AG04450 (cell line): ENCODE data around the gene ABLIM1. TPM values are rescaled to one million over a fixed set of nuclear protein-coding genes. Genes with fewer than 3 reads are reported as not detected.

Experiments
- CTCF ChIA-PET: fragments of 300-600, 350-600 bp; formaldehyde crosslinking; extraction: SDS; loops from one replicate; lab custom pipeline; 2022; ENCODE audit warnings: antibody characterized with exemption, inconsistent platforms; lab: Charles Lee
- POLR2A ChIA-PET: fragments of 350-600 bp; formaldehyde crosslinking; extraction: SDS; loops from one replicate; lab custom pipeline; 2021; ENCODE audit warnings: antibody characterized with exemption, inconsistent platforms; lab: Yijun Ruan, JAX
- DNase-seq: peaks from one replicate; pipeline ENCODE4 v3.0.0-alpha.2; 2011; ENCODE audit warnings: low read depth, low spot score
- H3K27ac ChIP-seq: one replicate; pipeline ENCODE4 v1.5.1; 2012; ENCODE audit warnings: low read depth, low read length, control low read depth
- H3K27me3 ChIP-seq: one replicate; pipeline ENCODE4 v1.6.0; 2012; ENCODE audit warnings: low read length; ENCODE audit not compliant: control insufficient read depth, insufficient read depth
- H3K4me3 ChIP-seq: 2 replicates; pipeline ENCODE4 v1.5.1; 2011; ENCODE audit warnings: mild to moderate bottlenecking, low read depth, low read length, control low read depth
- H3K9me3 ChIP-seq: 2 replicates; pipeline ENCODE4 v1.5.1; 2012; ENCODE audit warnings: low read length; ENCODE audit not compliant: control insufficient read depth, insufficient read depth
- polyA plus RNA-seq: library from polyadenylated mRNA; depleted of rRNA; stranded (reverse); fragments of >200 nt; gene quantifications from 2 replicates; pipeline ENCODE4 v1.2.3, GENCODE V29; 2011
- TF ChIP-seq, protein P1 (sequence below): IDR thresholded peaks from 2 replicates; pipeline ENCODE4 v1.5.1; 2011; ENCODE audit warnings: low read depth, low read length, control low read depth, inconsistent platforms

Gene ABLIM1
- polyA plus RNA-seq, 1 experiment: 6.4 TPM

DNA sequence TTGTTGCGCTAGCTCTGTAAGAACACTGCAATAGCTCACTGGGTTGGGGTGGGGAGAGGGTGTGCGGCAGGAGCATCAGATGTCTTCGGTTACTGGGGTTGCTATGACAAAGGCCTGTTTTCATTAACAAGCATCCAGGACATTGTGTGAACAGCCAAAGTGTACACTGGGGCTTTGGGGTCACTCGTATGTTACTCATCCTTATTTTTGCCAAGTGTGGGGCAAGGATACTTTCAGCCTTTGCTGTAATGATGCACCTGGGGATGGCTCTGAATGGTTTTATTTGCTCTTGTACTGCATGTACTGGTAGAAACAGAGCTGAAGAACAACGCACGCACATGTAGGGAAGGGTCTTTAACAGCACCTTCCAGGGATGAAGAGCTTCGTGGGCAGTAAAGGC lies 180.8 kb downstream of the ABLIM1 start:
- ChIA-PET POLR2A (no interaction called here), CTCF (interaction anchor here (0.5 kb wide), 1 partner anchor 196 kb away, joined by 3 read pairs; no protein-coding TSS in a partner anchor)
- H3K9me3 ChIP-seq: no peaks in the 10 kb centered on the region
- no peak overlapping the region for H3K27ac ChIP-seq
- H3K4me3 ChIP-seq: no peak overlapping the region
- H3K27me3 ChIP-seq: peaks cover 19% of the 10 kb centered on the region
- TF ChIP-seq, protein P1, sequence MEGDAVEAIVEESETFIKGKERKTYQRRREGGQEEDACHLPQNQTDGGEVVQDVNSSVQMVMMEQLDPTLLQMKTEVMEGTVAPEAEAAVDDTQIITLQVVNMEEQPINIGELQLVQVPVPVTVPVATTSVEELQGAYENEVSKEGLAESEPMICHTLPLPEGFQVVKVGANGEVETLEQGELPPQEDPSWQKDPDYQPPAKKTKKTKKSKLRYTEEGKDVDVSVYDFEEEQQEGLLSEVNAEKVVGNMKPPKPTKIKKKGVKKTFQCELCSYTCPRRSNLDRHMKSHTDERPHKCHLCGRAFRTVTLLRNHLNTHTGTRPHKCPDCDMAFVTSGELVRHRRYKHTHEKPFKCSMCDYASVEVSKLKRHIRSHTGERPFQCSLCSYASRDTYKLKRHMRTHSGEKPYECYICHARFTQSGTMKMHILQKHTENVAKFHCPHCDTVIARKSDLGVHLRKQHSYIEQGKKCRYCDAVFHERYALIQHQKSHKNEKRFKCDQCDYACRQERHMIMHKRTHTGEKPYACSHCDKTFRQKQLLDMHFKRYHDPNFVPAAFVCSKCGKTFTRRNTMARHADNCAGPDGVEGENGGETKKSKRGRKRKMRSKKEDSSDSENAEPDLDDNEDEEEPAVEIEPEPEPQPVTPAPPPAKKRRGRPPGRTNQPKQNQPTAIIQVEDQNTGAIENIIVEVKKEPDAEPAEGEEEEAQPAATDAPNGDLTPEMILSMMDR: no peak
- DNase-seq: no peak

GRCh38 chr10:114474989-114475388 lies 183.1 kb downstream of the ABLIM1 start:
- H3K9me3 ChIP-seq: no peaks in the 10 kb centered on the region
- DNase-seq: no peak
- H3K27me3 ChIP-seq: peaks cover 11% of the 10 kb centered on the region
- POLR2A ChIA-PET: no interaction called here
- H3K27ac ChIP-seq: no peak overlapping the region
- CTCF ChIA-PET: no interaction called here
- no peak overlapping the region for H3K4me3 ChIP-seq
- TF ChIP-seq, protein P1: no peak

- Histone ChIP-seq H3K4me3 (no peak overlapping the region), H3K27me3 (peaks cover 8% of the 10 kb centered on the region), H3K27ac (no peak overlapping the region), H3K9me3 (no peaks in the 10 kb centered on the region)
- ChIA-PET CTCF (interaction anchor here (1.0 to 6.1 kb wide), 3 partner anchors 75 to 348 kb away, joined by 3 to 92 read pairs (median 3); partner anchors contain the start of gene FHIP2A), POLR2A (no interaction called here)
- TF ChIP-seq, protein P1: no peak
- no peak for DNase-seq
Observed at GRCh38 chr10:114473776-114474175, 184.3 kb downstream of the ABLIM1 start.

DNA sequence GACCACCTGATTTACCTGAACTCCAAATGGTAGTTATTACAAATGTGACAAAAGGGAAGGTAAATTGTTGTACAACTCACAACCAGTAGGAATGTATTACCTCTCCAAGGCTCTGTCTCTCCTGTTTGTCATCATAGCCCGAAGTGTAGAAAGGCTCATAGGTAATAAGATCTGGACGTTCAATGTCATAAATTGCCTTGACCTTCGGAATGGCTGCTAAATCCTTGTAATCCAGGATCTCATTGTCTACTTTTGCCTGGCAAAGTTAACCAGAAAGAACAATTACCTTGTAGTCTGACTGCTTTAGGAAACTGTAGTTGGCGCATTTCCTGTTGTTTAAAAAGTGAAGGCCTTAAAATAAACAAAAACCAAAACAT lies 185.2 kb downstream of the ABLIM1 start:
- DNase-seq: no peak
- Histone ChIP-seq H3K27ac (no peak overlapping the region), H3K27me3 (peaks cover 8% of the 10 kb centered on the region), H3K9me3 (no peaks in the 10 kb centered on the region), H3K4me3 (no peak overlapping the region)
- ChIA-PET POLR2A (interaction anchor here (0.7 kb wide), 1 partner anchor 39 kb away, joined by 4 read pairs; no protein-coding TSS in a partner anchor), CTCF (interaction anchor here (0.6 to 6.1 kb wide), 8 partner anchors 11 to 657 kb away, joined by 3 to 92 read pairs (median 17); partner anchors contain the start of gene FHIP2A)
- TF ChIP-seq, protein P1: no peak
